ENCODE results near the gene SLIT1.

GRCh38 chr10:96968682-96969423, 216.9 kb downstream of the SLIT1 start:
- TF ChIP-seq CTCF (IDR thresholded peaks at IDR 0.05; ENCODE audit: insufficient read depth, low read length, poor library complexity, severe bottlenecking) (no peak), EZH2phosphoT487 (conservative IDR thresholded peaks at IDR 0.05; ENCODE audit: low read length) (no peak)

All from SU-DHL-6 (cell line).